Suppressor macrophage (primary cell): ENCODE measurements around the gene ASGR1.
"Not testable (repeated sequence)": the region's sequence is repeated elsewhere in the genome, so short reads cannot be mapped to it uniquely, and the experiment has no call there.

Experiments
- DNase-seq, 4 experiments: peaks; one replicate each; pipeline ENCODE4 v3.0.0-alpha.2; 2020 to 2022

ASGR1 gene

GRCh38 chr17:7158424-7158823 is 20.7 kb downstream of the ASGR1 start:
- DNase-seq, result not testable (repeated sequence)

- DNase-seq, result no peak
These were observed 22.7 kb downstream of the ASGR1 start for GRCh38 chr17:7156342-7156940.

DNA sequence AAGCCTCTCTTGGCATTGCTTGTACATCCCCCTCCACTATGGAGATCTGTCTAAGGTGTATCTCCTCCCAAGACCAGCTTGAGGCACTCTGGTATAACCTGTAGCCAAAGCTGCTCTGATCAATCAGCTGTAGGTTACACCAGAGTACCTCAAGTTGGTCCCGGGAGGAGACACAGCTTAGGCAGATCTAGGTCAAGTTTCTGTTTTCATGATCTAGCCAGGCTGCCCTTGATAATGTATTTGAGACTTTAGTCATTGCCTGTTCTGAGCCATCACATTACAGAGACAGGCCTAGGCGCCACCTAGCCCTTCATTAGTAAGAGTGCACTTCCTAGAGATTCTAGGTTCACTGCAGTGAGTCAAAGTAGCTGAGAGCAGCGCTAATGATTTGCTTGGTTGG is 31.4 kb downstream of the ASGR1 start:
- DNase-seq, result no peak

- DNase-seq, result no peak
These were observed 33.1 kb downstream of the ASGR1 start for GRCh38 chr17:7146115-7146514.

DNA sequence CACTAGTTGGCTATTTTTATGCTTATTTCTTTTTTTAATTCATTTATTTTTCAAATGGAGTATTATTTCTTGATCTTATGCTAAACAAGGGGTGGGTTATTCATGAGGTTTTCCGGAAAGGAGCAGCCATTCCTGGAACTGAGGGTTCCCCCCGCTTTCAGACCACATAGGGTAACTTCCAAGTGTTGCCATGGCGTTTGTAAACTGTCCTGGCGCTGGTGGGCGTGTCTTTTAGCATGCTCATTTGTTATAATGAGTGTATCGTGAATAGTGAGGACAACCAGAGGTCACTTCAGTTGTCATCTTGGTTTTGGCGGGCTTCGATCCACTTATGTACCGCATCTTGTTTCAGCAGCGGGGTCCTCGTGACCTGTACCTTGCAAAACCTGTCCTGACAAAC is 35.0 kb downstream of the ASGR1 start:
- DNase-seq, result no peak

- no peak for DNase-seq
These were observed 37.3 kb downstream of the ASGR1 start for GRCh38 chr17:7141824-7142223.

GRCh38 chr17:7139400-7139799 is 39.8 kb downstream of the ASGR1 start:
- peak in 1 of 4 experiments; percentile 24 for DNase-seq

DNA sequence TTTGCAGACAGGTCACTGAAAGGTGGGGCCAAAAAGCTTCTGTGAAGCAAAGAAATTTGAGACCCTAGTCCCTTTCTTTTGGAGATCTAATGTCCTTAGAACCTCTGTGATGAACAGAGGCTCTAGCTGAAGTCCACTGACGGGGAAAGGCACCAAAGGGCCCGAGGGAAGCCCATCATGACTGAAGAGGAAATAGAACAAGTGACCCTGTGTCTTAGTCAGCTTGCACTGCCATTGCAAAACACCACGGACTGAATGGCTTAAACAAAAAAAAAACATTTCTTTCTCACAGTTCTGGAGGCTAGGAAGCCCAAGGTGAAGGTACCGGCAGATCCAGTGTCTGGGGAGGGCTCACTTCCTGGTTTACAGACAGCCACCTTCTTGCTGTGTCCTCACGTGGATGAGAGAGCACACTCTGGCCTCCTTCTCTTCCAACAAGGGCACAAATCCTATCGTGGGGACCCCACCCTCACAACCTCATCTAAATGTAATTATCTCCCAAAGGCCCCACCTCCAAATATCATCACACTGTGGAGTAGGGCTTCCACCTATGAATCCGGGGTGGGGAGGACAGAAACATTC is 40.3 kb downstream of the ASGR1 start:
- peak; percentile 80 to 91 (median 88) for DNase-seq

- DNase-seq, result peak; percentile 58 to 85 (median 76)
These were observed 41.8 kb downstream of the ASGR1 start for GRCh38 chr17:7137171-7137943.

GRCh38 chr17:7136266-7136877 is 42.8 kb downstream of the ASGR1 start:
- peak; percentile 86 to 94 (median 92) for DNase-seq

- DNase-seq, result peak in 1 of 4 experiments; percentile 16
These were observed 45.3 kb downstream of the ASGR1 start for GRCh38 chr17:7133916-7134315.

- DNase-seq, result peak; percentile 83 to 92 (median 90)
These were observed 45.7 kb downstream of the ASGR1 start for GRCh38 chr17:7133424-7133823.

DNA sequence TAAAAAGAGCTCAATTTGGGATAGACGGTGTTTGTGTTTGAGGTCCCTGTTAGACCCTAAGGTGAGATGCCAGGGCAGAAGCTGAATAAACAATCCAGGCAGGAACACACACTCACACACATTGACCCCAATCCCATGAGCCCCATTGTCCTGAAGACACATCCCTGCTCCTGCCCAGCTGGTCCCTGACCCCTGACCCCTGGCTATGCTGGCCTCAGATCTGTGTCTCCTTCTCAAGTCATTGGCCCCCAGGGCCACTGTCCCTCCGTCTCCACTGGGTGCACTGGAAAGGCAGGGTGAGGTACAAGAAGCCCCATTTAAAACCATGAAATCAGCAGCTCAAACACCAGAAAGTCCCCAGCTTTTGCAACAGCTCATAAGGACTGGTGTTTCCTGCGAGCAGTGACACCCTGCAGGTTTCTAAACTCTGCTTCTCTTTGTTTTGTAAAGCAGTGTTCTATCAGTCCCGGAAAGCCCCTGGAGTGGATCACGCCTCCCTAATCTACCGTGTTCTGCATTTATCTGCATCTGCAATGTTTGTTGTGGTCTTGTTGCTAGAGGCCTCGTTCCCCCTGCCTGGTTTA is 46.6 kb downstream of the ASGR1 start:
- peak; percentile 83 to 93 (median 91) for DNase-seq

- DNase-seq, result peak in 2 of 4 experiments; percentile 36 to 59
These were observed 47.8 kb downstream of the ASGR1 start for GRCh38 chr17:7131423-7131791.

DNA sequence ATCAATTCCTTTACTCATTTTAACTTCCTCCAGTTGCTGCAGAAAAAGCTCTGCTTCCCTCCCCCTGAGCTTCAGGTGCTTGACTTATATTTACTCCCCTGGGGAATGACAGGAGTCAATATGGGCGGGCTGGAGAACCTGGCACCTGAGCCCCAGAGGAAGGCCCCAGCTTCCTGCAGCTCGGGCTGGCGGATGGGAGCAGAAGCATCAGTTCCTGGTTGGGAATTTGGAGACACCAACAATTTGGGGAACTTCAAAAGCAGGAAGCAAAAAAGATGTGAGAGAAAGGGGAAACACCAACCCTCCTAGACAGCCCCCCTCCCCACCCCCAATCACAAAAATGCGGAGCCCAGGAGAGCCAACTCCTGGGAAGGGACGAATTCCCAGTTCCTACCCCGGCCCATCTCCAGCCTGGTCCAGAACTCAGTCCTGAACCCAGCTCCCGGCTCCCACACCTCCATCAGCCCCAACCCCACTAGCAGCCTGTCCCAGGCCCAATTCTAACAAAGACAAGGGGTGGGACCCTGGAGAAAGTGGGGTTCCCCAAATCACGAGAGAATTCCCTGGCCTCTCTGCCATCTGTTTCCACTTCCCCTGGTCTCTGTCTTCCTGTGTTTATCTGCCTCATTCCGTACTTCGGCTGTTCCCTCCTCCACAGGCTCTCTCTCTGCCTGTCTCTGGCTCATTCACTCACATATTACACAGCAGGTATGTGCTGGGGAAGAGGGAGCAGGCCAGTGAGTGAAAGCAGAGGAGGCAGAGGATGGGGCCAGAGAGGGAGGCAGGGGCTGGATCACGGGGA is 48.3 kb downstream of the ASGR1 start:
- peak; percentile 41 to 81 (median 72) for DNase-seq

DNA sequence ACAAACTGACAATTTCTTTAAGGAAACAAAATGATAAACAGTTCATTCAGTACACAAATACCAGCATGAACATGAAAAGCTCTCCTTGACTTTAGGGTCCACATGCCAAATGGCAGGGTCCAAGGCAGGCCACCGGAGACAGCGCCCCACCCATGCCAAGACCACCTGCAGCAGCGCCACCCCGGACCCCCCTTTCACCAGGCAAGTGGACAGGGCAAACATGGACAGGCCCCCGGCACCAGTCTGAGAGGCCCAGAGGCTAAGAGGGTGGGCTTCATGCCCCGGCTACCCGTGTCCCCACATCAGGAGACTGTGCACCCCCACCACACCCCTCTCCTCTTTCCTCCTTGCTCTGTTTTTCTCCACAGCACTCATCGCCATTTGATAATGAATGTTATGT is 49.9 kb downstream of the ASGR1 start:
- DNase-seq, result no peak

GRCh38 chr17:7128160-7128559 is 51.0 kb downstream of the ASGR1 start:
- no peak for DNase-seq

DNA sequence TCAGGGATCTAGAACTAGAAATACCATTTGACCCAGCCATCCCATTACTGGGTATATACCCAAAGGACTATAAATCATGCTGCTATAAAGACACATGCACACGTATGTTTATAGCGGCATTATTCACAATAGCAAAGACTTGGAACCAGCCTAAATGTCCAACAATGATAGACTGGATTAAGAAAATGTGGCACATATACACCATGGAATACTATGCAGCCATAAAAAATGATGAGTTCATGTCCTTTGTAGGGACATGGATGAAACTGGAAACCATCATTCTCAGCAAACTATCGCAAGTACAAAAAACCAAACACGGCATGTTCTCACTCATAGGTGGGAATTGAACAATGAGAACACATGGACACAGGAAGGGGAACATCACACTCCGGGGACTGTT is 51.7 kb downstream of the ASGR1 start:
- not testable (repeated sequence) for DNase-seq

GRCh38 chr17:7126386-7126785 is 52.8 kb downstream of the ASGR1 start:
- not testable (repeated sequence) for DNase-seq

DNA sequence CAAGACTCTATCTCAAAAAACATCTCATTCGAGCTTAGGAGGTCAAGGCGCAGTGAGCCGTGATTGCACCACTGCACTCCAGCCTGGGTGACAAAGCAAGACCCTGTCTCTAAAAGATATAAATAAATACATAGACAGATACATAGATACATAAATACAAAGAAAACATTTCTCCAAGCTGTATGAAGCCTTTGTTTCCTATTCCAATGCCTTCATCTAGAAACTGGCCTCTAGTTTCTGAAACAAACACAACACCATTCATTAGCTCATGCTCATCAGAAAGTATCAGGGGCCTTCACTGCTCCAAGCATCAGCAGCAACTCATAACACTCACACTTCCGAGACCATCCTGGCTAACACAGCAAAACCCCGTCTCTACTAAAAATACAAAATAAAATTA is 54.2 kb downstream of the ASGR1 start:
- no peak for DNase-seq

- peak in 3 of 4 experiments; percentile 27 to 49 (median 39) for DNase-seq
These were observed 55.3 kb downstream of the ASGR1 start for GRCh38 chr17:7123844-7124243.
